HG03025 (cell line): ENCODE results near the gene ORM1.

Experiments used
- ATAC-seq: cut with Tn5 transposase; IDR thresholded peaks from one replicate; pipeline ENCODE4 v1.9.1; 2021; ENCODE audit warnings: mild to moderate bottlenecking, moderate library complexity; ENCODE audit not compliant: unreplicated experiment, low FRiP score

Gene ORM1

GRCh38 chr9:114375386-114376175, 52.7 kb downstream of the ORM1 start:
- no peak for ATAC-seq
